ENCODE data around the gene NAALADL1. TPM values are rescaled to one million over a fixed set of nuclear protein-coding genes. Genes with fewer than 3 reads are reported as not detected.
A peak's percentile ranks its signal among the peaks of the same experiment; 100 is the strongest.

The NAALADL1 gene
- total RNA-seq, 1 experiment from 2014 or later: 0.23 TPM

DNA sequence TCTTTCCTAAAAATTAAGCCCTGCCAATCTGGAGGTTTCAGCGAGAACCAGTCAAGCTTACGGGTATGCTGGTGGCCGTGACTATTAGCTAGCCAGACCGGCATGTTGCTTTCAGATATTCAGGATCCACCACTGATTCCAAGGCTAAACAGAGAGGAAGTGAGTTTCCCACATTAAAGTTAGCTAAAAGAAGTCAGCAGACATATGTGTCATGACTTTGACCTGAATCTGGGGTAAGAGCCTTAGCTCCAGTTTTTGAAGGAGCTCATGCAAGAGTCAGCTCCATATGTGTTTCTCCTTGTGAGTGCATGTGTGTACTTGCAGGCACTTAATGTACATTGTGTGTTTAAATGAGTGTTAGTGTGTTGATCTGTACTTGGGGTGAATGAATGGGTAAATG lies 27.1 kb upstream of the NAALADL1 start:
- in situ Hi-C loops (cut with HindIII; ENCODE audit: low pct_unique_long_range_greater_than_20kb, low sequenced_read_pairs) (no loop called here), intact Hi-C loops (cut with micrococcal nuclease; ENCODE audit: unreplicated experiment) (no loop called here)
- ChIA-PET POLR2A (interaction anchor here (0.6 kb wide), 1 partner anchor 26 kb away, joined by 3 read pairs; no protein-coding TSS in a partner anchor), CTCF (interaction anchor here (0.9 kb wide), 1 partner anchor 26 kb away, joined by 5 read pairs; the partner anchor contains the start of gene TM7SF2)
- ATAC-seq (no peak), DNase-seq (ENCODE audit: low read depth, low spot score) (no peak)
- peaks cover 7% of the 10 kb centered on the region for H3K36me3 ChIP-seq (ENCODE audit: control insufficient read depth, insufficient read depth, low read length)
- H3K4me1 ChIP-seq (ENCODE audit: control insufficient read depth, insufficient read depth, low read length): peaks cover 15% of the 10 kb centered on the region
- no peak overlapping the region for H3K27ac ChIP-seq (ENCODE audit: low read length)
- peak overlapping the region in 1 of 2 experiments; percentile 99; a peak in 2 of 4 replicates for H3K4me3 ChIP-seq (ENCODE audit: low read depth in 2 of 2, low read length in 2 of 2)
- H3K27me3 ChIP-seq (ENCODE audit: control insufficient read depth, insufficient read depth, low read length): no peaks in the 10 kb centered on the region
- no TSS peak for BruUV-seq (replicated peaks)
- H3K9me3 ChIP-seq (ENCODE audit: control insufficient read depth, insufficient read depth, low read depth, low read length): no peaks in the 10 kb centered on the region
- TF ChIP-seq, protein P1, sequence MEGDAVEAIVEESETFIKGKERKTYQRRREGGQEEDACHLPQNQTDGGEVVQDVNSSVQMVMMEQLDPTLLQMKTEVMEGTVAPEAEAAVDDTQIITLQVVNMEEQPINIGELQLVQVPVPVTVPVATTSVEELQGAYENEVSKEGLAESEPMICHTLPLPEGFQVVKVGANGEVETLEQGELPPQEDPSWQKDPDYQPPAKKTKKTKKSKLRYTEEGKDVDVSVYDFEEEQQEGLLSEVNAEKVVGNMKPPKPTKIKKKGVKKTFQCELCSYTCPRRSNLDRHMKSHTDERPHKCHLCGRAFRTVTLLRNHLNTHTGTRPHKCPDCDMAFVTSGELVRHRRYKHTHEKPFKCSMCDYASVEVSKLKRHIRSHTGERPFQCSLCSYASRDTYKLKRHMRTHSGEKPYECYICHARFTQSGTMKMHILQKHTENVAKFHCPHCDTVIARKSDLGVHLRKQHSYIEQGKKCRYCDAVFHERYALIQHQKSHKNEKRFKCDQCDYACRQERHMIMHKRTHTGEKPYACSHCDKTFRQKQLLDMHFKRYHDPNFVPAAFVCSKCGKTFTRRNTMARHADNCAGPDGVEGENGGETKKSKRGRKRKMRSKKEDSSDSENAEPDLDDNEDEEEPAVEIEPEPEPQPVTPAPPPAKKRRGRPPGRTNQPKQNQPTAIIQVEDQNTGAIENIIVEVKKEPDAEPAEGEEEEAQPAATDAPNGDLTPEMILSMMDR (IDR thresholded peaks at IDR 0.05): no peak
- TF ChIP-seq, protein P2, sequence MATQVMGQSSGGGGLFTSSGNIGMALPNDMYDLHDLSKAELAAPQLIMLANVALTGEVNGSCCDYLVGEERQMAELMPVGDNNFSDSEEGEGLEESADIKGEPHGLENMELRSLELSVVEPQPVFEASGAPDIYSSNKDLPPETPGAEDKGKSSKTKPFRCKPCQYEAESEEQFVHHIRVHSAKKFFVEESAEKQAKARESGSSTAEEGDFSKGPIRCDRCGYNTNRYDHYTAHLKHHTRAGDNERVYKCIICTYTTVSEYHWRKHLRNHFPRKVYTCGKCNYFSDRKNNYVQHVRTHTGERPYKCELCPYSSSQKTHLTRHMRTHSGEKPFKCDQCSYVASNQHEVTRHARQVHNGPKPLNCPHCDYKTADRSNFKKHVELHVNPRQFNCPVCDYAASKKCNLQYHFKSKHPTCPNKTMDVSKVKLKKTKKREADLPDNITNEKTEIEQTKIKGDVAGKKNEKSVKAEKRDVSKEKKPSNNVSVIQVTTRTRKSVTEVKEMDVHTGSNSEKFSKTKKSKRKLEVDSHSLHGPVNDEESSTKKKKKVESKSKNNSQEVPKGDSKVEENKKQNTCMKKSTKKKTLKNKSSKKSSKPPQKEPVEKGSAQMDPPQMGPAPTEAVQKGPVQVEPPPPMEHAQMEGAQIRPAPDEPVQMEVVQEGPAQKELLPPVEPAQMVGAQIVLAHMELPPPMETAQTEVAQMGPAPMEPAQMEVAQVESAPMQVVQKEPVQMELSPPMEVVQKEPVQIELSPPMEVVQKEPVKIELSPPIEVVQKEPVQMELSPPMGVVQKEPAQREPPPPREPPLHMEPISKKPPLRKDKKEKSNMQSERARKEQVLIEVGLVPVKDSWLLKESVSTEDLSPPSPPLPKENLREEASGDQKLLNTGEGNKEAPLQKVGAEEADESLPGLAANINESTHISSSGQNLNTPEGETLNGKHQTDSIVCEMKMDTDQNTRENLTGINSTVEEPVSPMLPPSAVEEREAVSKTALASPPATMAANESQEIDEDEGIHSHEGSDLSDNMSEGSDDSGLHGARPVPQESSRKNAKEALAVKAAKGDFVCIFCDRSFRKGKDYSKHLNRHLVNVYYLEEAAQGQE (IDR thresholded peaks at IDR 0.05; ENCODE audit: insufficient read depth in 1 of 2, low read depth in 2 of 2, low read length in 1 of 2): no peak
- TF ChIP-seq TCF7L2 (IDR thresholded peaks at IDR 0.05; ENCODE audit: low read depth, low read length) (no peak), POLR2AphosphoS5 (IDR thresholded peaks at IDR 0.05; ENCODE audit: low read depth, low read length) (no peak), SIN3A (IDR thresholded peaks at IDR 0.05; ENCODE audit: borderline replicate concordance, insufficient read depth, low read depth, low read length) (no peak)

DNA sequence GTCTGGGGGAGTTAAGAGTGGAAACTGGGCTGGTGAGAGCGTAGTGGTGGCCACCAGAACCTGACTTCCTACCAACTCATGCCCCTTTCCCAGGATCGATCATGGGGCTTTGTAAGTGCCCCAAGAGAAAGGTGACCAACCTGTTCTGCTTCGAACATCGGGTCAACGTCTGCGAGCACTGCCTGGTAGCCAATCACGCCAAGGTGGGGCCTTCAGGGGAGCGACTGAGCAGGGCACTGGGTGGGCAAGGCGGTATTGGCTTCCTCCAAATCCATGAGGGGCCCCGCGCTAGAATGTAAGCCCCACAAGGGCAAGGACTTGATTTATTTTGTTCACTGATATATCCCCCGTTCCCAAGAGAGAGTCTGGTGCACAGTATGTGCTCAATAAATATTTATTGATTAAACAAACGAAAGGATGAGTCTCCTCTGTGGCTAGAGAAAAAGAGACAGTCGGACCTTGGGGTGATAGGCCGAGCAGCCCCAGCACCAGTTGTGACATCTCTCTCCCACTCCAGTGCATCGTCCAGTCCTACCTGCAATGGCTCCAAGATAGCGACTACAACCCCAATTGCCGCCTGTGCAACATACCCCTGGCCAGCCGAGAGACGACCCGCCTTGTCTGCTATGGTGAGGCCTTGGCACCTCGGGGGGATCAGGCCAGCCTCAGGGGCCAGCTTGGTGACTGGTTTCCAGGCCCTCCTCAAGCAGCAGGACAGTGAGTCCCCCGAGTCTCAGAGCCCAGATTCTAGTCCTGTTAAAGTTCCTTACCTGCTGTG lies 26.4 kb upstream of the NAALADL1 start:
- H3K36me3 ChIP-seq (ENCODE audit: control insufficient read depth, insufficient read depth, low read length): peaks cover 8% of the 10 kb centered on the region
- DNase-seq (ENCODE audit: low read depth, low spot score): no peak
- no peak for TF ChIP-seq SIN3A (IDR thresholded peaks at IDR 0.05; ENCODE audit: borderline replicate concordance, insufficient read depth, low read depth, low read length)
- TF ChIP-seq, protein P2 (IDR thresholded peaks at IDR 0.05; ENCODE audit: insufficient read depth in 1 of 2, low read depth in 2 of 2, low read length in 1 of 2): no peak
- no peak for TF ChIP-seq POLR2AphosphoS5 (IDR thresholded peaks at IDR 0.05; ENCODE audit: low read depth, low read length)
- TF ChIP-seq, protein P1 (IDR thresholded peaks at IDR 0.05): no peak
- TF ChIP-seq TCF7L2 (IDR thresholded peaks at IDR 0.05; ENCODE audit: low read depth, low read length): no peak
- in situ Hi-C loops (cut with HindIII; ENCODE audit: low pct_unique_long_range_greater_than_20kb, low sequenced_read_pairs) (no loop called here), intact Hi-C loops (cut with micrococcal nuclease; ENCODE audit: unreplicated experiment) (no loop called here)
- H3K27me3 ChIP-seq (ENCODE audit: control insufficient read depth, insufficient read depth, low read length): no peaks in the 10 kb centered on the region
- H3K4me1 ChIP-seq (ENCODE audit: control insufficient read depth, insufficient read depth, low read length): peaks cover 15% of the 10 kb centered on the region
- H3K27ac ChIP-seq (ENCODE audit: low read length): peak overlapping the region; percentile 96
- no peaks in the 10 kb centered on the region for H3K9me3 ChIP-seq (ENCODE audit: control insufficient read depth, insufficient read depth, low read depth, low read length)
- ChIA-PET POLR2A (interaction anchor here (0.6 kb wide), 1 partner anchor 26 kb away, joined by 3 read pairs; no protein-coding TSS in a partner anchor), CTCF (interaction anchor here (0.9 kb wide), 1 partner anchor 27 kb away, joined by 5 read pairs; the partner anchor contains the start of gene TM7SF2)
- H3K4me3 ChIP-seq (ENCODE audit: low read depth in 2 of 2, low read length in 2 of 2): peak overlapping the region; percentile 81 to 99
- ATAC-seq: peak; percentile 27
- BruUV-seq (replicated peaks): TSS peak; percentile 87
